ENCODE measurements around the gene ACYP2.

The ACYP2 gene

DNA sequence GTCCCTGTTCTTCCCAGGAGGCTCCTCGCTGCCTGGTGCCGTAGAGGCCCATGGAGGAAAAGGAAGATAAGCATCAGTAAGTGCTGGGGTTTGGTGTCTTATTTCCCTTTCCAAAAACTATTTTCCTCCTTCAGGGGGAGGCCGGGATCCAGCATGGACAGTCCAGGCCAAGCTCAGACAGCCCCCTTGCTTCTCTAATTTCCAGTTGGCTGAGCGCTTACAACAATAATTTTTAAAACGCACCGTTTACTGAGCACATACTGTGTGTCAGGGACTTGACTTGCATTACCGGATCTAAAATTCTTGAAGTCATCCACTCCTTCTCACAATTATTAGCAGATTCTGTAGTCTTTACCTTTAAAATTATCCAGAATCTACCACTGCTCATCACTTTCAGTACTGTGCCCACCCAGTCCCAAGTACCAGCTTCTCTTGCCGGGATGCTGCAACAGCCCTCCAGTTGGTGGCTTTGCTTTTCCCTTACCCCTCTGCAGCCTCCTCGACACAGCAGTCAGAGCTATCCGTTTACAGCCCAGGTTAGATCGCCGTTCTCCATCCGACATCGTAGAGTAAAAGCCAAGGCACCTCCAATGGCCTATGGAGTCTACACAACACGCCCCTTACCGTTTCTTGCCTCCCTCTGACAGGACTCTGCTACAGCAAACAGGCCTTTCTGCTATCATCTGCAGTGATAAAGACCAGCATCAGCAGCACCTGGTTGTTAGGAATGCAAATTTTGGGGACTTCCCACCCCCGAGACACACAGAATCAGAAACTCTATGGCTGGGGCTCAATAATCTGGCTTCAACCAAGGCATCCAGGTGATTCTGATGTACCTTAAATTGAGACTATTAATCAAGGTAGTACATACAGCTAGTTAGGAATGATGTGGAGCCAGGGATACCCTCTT is 215.8 kb downstream of the ACYP2 start:
- no peak for DNase-seq

DNA sequence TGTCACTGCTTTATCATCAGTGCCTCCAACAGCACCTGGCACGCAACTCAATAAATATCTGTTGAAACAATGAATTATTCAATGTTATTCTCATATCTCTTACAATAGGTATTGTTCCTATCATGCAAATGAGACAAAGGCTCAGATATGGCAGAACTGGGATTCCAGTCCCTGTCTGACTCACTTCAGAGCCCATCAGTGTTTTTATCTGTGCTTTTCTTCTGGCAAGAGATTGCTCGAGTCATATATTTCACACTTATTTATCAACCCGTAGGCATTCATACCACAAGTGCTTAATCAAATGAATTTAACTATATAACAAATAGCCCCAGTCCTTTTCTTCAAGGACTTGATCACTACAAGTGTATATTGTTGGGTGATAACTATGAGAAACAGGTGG is 217.0 kb downstream of the ACYP2 start:
- DNase-seq: no peak

- no peak for DNase-seq
These were observed 220.9 kb downstream of the ACYP2 start for GRCh38 chr2:54336136-54336976.

GRCh38 chr2:54336977-54337255 is 221.5 kb downstream of the ACYP2 start:
- no peak for DNase-seq

DNA sequence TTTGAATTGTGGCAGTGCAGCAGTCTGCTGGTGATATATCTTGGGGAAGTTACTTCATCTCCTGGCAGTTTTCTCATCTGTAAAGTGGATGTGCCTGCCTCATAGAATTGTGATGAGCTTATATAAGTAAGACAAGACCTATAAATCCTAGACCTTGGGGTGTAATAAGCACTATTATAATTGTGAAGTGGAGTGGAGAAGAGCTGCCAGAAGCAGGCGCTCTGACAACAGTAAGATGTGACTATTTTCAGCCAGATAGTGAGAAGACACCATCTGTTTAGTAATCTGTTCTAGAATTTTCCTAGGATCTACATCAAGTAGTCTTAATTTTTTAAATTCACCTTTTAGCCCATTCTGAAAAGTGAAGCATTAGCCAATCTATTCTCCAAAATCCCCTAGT is 226.2 kb downstream of the ACYP2 start:
- DNase-seq: no peak

- DNase-seq: no peak
These were observed 227.2 kb downstream of the ACYP2 start for GRCh38 chr2:54342603-54343002.

DNA sequence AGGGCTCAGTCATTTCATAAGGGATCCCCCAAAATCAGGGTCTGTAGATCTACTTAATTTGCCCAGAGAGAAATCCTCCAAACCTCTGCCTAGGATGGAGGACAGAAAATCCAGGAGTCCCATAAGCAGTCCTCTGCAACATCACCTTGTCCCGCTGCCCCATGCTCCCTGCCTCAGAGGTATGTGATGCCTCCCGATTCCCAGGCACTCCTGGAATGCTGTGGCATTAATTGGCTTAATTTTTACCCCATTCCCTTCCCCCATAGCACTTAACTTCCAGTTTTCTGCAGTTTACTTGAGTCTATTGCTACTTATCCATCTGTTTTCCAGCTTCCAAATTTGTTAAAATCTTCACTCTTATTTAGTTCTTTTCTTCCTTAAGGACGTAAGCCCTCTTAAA is 232.2 kb downstream of the ACYP2 start:
- DNase-seq: no peak

DNA sequence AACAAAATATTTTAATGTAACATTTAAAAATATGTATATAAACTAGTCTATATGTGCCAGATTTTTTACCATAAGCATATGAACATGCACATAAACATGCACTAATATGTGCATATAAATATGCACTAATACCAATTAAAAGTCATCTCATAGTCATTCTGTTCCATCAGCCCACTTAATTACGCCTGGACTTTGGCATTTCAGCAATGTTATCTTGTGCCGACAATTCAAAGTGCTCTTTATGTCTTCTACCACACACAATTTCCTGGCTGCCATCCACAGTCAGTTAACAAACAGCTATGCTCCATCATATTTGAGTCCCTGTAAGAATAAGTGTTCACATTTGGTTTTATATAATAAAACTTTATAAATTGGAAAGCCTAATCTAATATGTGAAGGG is 233.2 kb downstream of the ACYP2 start:
- no peak for DNase-seq

GRCh38 chr2:54350426-54350825 is 235.0 kb downstream of the ACYP2 start:
- DNase-seq: no peak

GRCh38 chr2:54353216-54353615 is 237.8 kb downstream of the ACYP2 start:
- no peak for DNase-seq
